B cell (primary cell): Measurements from ENCODE around the gene CALCOCO1. TPM values are rescaled to one million over a fixed set of nuclear protein-coding genes. Genes with fewer than 3 reads are reported as not detected.

Experiments
- ATAC-seq: fragments of 200-7000 bp; cut with Tn5 transposase; one replicate; pipeline ENCODE4 v1.10.0; 2021; ENCODE audit warnings: low read depth, mild to moderate bottlenecking, moderate number of reproducible peaks, moderate library complexity
- CTCF ChIA-PET: fragments of 350-600 bp; sonication (Branson Sonifier 250); formaldehyde crosslinking; loops from one replicate; lab custom pipeline; 2021; ENCODE audit warnings: antibody characterized with exemption, inconsistent platforms; lab: Charles Lee
- POLR2A ChIA-PET: fragments of 350-600 bp; sonication (Branson Sonifier 250); formaldehyde crosslinking; loops from one replicate; lab custom pipeline; 2021; ENCODE audit warnings: antibody characterized with exemption; lab: Charles Lee
- DNase-seq: peaks from one replicate; pipeline ENCODE4 v3.0.0; 2013
- H2AFZ ChIP-seq: 2 replicates; pipeline ENCODE4 v1.6.1; 2012; ENCODE audit warnings: mild to moderate bottlenecking, low read depth, low read length; ENCODE audit not compliant: insufficient read depth, poor library complexity, severe bottlenecking
- H3K27ac ChIP-seq, 2 donors: 1 replicate in 1 of 2; 2 replicates in 1 of 2; pipeline ENCODE4 v1.5.1; 2012 to 2013; ENCODE audit warnings: low read length in 2 of 2, mild to moderate bottlenecking in 2 of 2, moderate library complexity in 1 of 2
- H3K27me3 ChIP-seq, 4 experiments: fragments of 200-600 bp in 1 of 4; sonication (generic) in 1 of 4; replicated peaks in 1 of 4; 1 replicate in 2 of 4; 2 replicates in 2 of 4; pipeline versions ENCODE4 v1.6.1 to v1.7.0; 2013 to 2016; ENCODE audit warnings: low read length in 3 of 4, mild to moderate bottlenecking in 2 of 4, mixed read lengths in 1 of 4, moderate library complexity in 1 of 4; ENCODE audit not compliant: insufficient read depth in 4 of 4, control insufficient read depth in 3 of 4; ENCODE audit errors: control extremely low read depth in 1 of 4
- H3K36me3 ChIP-seq, 2 experiments: replicated peaks in 1 of 2; 1 replicate in 1 of 2; 2 replicates in 1 of 2; pipeline versions ENCODE4 v1.6.1 to v1.7.1; 2013; ENCODE audit warnings: low read length in 1 of 2; ENCODE audit not compliant: insufficient read depth in 2 of 2, control insufficient read depth in 1 of 2; ENCODE audit errors: control extremely low read depth in 1 of 2, extremely low read depth in 1 of 2
- H3K4me1 ChIP-seq, 2 donors: fragments of 200-600 bp in 1 of 2; sonication (generic) in 1 of 2; 1 replicate in 1 of 2; 2 replicates in 1 of 2; pipeline versions ENCODE4 v1.5.1 to v1.6.1; 2013 to 2017; ENCODE audit warnings: low read length in 2 of 2; ENCODE audit not compliant: control insufficient read depth in 2 of 2, insufficient read depth in 2 of 2
- H3K4me2 ChIP-seq: replicated peaks from 2 replicates; pipeline ENCODE3; 2012; ENCODE audit warnings: mild to moderate bottlenecking, low read depth, low read length; ENCODE audit not compliant: poor library complexity, severe bottlenecking
- H3K4me3 ChIP-seq, 5 experiments: fragments of 200-600 bp in 1 of 5; sonication (generic) in 1 of 5; 1 replicate in 3 of 5; 2 replicates in 2 of 5; pipeline versions ENCODE4 v1.5.1 to v1.7.0; 2011 to 2016; ENCODE audit warnings: low read length in 4 of 5, mild to moderate bottlenecking in 4 of 5, low read depth in 2 of 5, control low read depth in 1 of 5, moderate library complexity in 1 of 5; ENCODE audit not compliant: insufficient read depth in 1 of 5; ENCODE audit errors: control extremely low read depth in 1 of 5, extremely low read depth in 1 of 5
- H3K79me2 ChIP-seq: fragments of 200-600 bp; sonication (generic); one replicate; pipeline ENCODE4 v1.6.0; 2016; ENCODE audit warnings: low read length; ENCODE audit not compliant: control insufficient read depth, insufficient read depth
- H3K9ac ChIP-seq: fragments of 200-600 bp; sonication (generic); 2 replicates; pipeline ENCODE4 v1.6.1; 2017; ENCODE audit warnings: mild to moderate bottlenecking, low read length, moderate library complexity
- H3K9me3 ChIP-seq, 3 donors: one replicate each; pipeline versions ENCODE4 v1.6.1 to v1.7.1; 2013; ENCODE audit warnings: low read length in 2 of 3; ENCODE audit not compliant: control insufficient read depth in 2 of 3, insufficient read depth in 1 of 3; ENCODE audit errors: control extremely low read depth in 1 of 3
- H4K20me1 ChIP-seq: 2 replicates; pipeline ENCODE4 v1.6.0; 2012; ENCODE audit warnings: mild to moderate bottlenecking, low read length; ENCODE audit not compliant: insufficient read depth, control insufficient read depth, poor library complexity, severe bottlenecking
- H3K27ac Mint-ChIP-seq: one replicate; pipeline ENCODE4 v1.8.0; 2021; ENCODE audit warnings: mixed read lengths
- H3K27me3 Mint-ChIP-seq: one replicate; pipeline ENCODE4 v1.8.0; 2021; ENCODE audit warnings: mixed read lengths
- H3K4me1 Mint-ChIP-seq: one replicate; pipeline ENCODE4 v1.8.0; 2021; ENCODE audit warnings: mixed read lengths
- H3K4me3 Mint-ChIP-seq: one replicate; pipeline ENCODE4 v1.8.0; 2021; ENCODE audit warnings: mixed read lengths
- H3K9me3 Mint-ChIP-seq: one replicate; pipeline ENCODE4 v1.8.0; 2022; ENCODE audit warnings: mixed read lengths; ENCODE audit not compliant: insufficient read depth
- CTCF ChIP-seq: fragments of 200-600 bp; IDR thresholded peaks from one replicate; pipeline ENCODE4 v1.8.0; 2022; ENCODE audit warnings: antibody characterized with exemption, mild to moderate bottlenecking
- EZH2 ChIP-seq: IDR thresholded peaks from 2 replicates; pipeline ENCODE4 v1.6.1; 2012; ENCODE audit warnings: borderline replicate concordance, low read depth, mild to moderate bottlenecking, moderate library complexity, low read length; ENCODE audit not compliant: insufficient read depth, poor library complexity, severe bottlenecking
- WGBS: methylation state at CpG from one replicate; pipeline ENCODE4 v1.1.5; 2013; ENCODE audit warnings: missing lambda C conversion rate; ENCODE audit not compliant: insufficient coverage; 5-methylcytosine and 5-hydroxymethylcytosine counted together
- intact Hi-C: fragments of 100-400 bp; cut with micrococcal nuclease; formaldehyde crosslinking; loops from one replicate; pipeline ENCODE4 v1.10.0; 2022
- polyA plus RNA-seq: library from polyadenylated mRNA; depleted of rRNA; stranded (reverse); fragments of >200 nt; gene quantifications from 2 replicates; pipeline ENCODE4 v1.2.3, GENCODE V29; 2012
- total RNA-seq, 2 donors: library from RNA; stranded (reverse); fragments of 120-200 nt in 1 of 2; gene quantifications; 1 replicate in 1 of 2; 2 replicates in 1 of 2; pipeline versions ENCODE4 v1.2.3 to v1.2.4, GENCODE V29; 2013 to 2022

Gene CALCOCO1
- total and polyA plus RNA-seq, 2 donors (not counting 1 experiment from before 2014, with no cell fraction given): 169 to 179 TPM

DNA sequence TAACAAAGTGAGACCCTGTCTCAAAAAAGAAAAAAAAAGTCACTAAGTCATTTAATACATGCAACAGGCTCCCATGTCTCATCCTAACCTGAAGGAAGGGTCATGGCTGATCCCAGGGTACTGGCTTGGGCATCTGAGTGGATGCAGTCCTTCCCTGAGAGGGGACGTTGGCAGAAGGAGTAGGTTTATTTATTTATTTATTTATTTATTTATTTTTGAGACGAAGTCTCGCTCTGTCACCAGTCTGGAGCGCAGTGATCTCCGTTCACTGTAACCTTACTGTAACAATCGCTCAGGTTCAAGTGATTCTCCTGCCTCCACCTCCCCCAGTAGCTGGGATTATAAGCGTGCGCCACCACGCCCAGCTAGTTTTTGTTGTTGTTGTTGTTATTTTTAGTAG, 7.2 kb upstream of the CALCOCO1 start:
- H3K36me3 ChIP-seq: no peaks in the 10 kb centered on the region
- peaks cover 13 to 17% of the 10 kb centered on the region in 2 donors for H3K4me1 ChIP-seq
- H2AFZ ChIP-seq: no peak overlapping the region
- no peak for ATAC-seq
- ChIA-PET CTCF (interaction anchor here (1.8 to 17.5 kb wide), 3 partner anchors 11 to 35 kb away, joined by 5 to 254 read pairs (median 10); no protein-coding TSS in a partner anchor), POLR2A (no interaction called here)
- no peaks in the 10 kb centered on the region for H4K20me1 ChIP-seq
- intact Hi-C loops: no loop called here
- no peak overlapping the region for H3K4me3 ChIP-seq
- H3K79me2 ChIP-seq: no peaks in the 10 kb centered on the region
- WGBS: no CpG with 5 or more reads among the region's 9 CpGs
- TF ChIP-seq CTCF (no peak), EZH2 (no peak)
- peaks cover 0 to 55% (median 36%) of the 10 kb centered on the region in 4 experiments for H3K27me3 ChIP-seq
- no peak overlapping the region for H3K27ac ChIP-seq
- Mint-ChIP-seq H3K4me1 (peaks cover 18% of the 10 kb centered on the region), H3K27me3 (peaks cover 66% of the 10 kb centered on the region), H3K9me3 (no peaks in the 10 kb centered on the region), H3K4me3 (no peak overlapping the region), H3K27ac (no peak overlapping the region)
- no peak overlapping the region for H3K4me2 ChIP-seq
- no peak for DNase-seq
- H3K9ac ChIP-seq: no peak overlapping the region
- peaks cover 0 to 3% (median 1%) of the 10 kb centered on the region in 3 donors for H3K9me3 ChIP-seq

DNA sequence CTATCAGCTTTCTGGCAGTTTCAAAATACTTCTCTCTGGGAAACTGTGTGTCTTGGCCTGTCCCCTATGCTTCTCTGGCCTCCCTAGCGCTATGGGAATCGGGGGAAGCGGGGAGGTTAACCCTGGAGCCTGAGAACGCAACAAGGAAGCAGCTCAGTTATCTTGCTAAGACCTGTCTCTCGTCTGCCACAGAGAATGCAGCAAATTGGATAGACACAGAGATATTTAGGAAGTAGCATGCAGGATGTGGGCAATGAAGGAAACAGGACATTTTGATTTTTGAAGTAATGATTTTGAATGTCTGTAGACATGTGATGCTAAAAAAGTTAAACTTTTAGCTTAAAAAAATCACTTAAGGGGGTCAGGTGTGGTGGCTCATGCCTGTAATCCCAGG, 6.6 kb upstream of the CALCOCO1 start:
- Histone ChIP-seq H3K4me2 (no peak overlapping the region), H3K4me3 (no peak overlapping the region), H2AFZ (no peak overlapping the region), H4K20me1 (no peaks in the 10 kb centered on the region), H3K9me3 (peaks cover 0 to 1% (median 0%) of the 10 kb centered on the region in 3 donors), H3K79me2 (no peaks in the 10 kb centered on the region), H3K4me1 (peaks cover 7 to 11% of the 10 kb centered on the region in 2 donors), H3K27ac (no peak overlapping the region), H3K9ac (no peak overlapping the region), H3K27me3 (peaks cover 0 to 49% (median 30%) of the 10 kb centered on the region in 4 experiments), H3K36me3 (no peaks in the 10 kb centered on the region)
- ChIA-PET POLR2A (no interaction called here), CTCF (interaction anchor here (0.6 to 17.5 kb wide), 6 partner anchors 11 to 34 kb away, joined by 3 to 254 read pairs (median 5); no protein-coding TSS in a partner anchor)
- no peak overlapping the region for H3K4me3 Mint-ChIP-seq
- no peak overlapping the region for H3K27ac Mint-ChIP-seq
- H3K9me3 Mint-ChIP-seq: no peaks in the 10 kb centered on the region
- ATAC-seq: no peak
- TF ChIP-seq CTCF (no peak), EZH2 (no peak)
- DNase-seq: no peak
- H3K4me1 Mint-ChIP-seq: peaks cover 11% of the 10 kb centered on the region
- 9% methylated on average over 5 of the region's 5 CpGs for WGBS
- intact Hi-C loops: no loop called here
- peaks cover 61% of the 10 kb centered on the region for H3K27me3 Mint-ChIP-seq
